GM18951 (cell line): Measurements from ENCODE around the gene PLEKHG4B.
A peak's percentile ranks its signal among the peaks of the same experiment; 100 is the strongest.
"Not testable (repeated sequence)": the region's sequence is repeated elsewhere in the genome, so short reads cannot be mapped to it uniquely, and the experiment has no call there.

ENCODE experiments used
- POLR2A ChIP-seq: IDR thresholded peaks from 4 replicates; pipeline ENCODE4 v1.6.1; 2011; ENCODE audit warnings: mild to moderate bottlenecking; ENCODE audit not compliant: insufficient read length, insufficient read depth; ENCODE audit errors: extremely low read depth
- in situ Hi-C: fragments of 300-500 bp; cut with MboI; formaldehyde crosslinking; loops from one replicate; pipeline ENCODE4 v1.12.0; 2022; ENCODE audit warnings: low sequenced_read_pairs, mixed read lengths, inconsistent platforms; ENCODE audit not compliant: unreplicated experiment

PLEKHG4B gene

DNA sequence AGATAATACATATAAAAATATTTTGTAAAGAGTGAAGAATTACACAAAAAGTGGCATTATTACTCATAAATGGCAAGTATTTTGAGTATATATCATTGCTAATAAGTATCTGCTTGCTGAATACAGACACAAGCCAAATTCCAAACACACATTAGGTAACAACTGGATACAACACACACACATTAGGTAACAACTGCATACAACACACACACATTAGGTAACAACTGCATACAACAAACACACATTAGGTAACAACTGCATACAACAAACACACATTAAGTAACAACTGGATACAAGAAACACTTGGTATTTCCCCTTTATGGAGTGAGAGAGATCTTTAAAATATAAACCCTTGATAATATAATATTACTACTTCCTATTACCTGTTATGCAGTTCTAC is 112.5 kb downstream of the PLEKHG4B start:
- TF ChIP-seq POLR2A, result no peak
- in situ Hi-C loops, result no loop called here

DNA sequence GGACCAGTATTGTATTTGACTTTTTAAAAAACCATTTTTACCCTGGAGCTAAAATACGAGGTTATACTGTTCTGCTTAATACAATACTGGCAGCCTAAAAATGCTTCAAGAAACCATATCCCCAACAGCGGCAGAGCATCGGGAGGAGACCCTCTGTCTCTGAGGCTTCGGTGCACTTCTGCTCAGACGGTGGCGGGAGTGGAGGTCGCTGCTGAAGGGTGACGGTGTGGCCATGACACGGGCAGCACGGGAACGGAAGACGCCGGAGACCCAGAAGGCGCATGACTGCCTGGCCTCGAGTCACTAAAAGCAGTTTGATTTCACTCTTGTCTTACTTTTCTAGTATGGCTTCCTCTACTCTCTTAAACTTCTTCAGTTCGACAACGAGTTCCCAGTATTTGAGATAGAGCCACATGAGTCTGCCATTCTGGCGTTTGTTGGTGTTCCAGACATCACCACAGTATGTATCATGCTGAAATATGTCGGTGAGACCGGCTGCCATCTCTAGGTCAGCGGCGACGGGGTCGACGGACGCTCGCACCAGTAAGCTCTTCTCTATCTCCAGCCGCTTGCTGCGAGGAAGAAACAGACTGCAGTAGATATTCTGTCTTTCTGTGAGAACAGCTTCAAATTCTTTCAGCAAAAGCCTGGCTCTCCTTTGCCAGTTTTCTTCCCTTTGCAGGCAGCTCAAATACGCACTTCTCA is 113.2 kb downstream of the PLEKHG4B start:
- in situ Hi-C loops, result no loop called here
- no peak for TF ChIP-seq POLR2A

DNA sequence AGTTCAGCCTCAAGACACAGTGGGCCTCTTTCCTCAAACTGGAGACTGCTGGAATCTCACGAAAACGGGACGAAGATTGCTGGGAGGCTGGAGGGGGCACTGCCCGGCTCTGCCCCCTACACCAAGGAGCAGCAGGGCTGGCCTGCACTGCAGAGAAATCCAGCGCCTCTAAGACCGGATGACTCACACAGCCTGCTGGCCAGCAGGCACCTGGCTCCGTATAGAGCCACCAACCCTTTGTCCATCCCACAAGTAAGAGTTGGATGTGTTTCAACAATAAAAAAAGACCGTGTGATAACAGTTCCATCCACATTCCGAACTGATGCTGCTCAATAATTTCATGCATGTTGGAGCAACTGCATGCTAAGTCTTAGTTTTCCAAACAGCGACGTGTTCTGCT is 114.4 kb downstream of the PLEKHG4B start:
- TF ChIP-seq POLR2A, result no peak
- in situ Hi-C loops, result no loop called here

DNA sequence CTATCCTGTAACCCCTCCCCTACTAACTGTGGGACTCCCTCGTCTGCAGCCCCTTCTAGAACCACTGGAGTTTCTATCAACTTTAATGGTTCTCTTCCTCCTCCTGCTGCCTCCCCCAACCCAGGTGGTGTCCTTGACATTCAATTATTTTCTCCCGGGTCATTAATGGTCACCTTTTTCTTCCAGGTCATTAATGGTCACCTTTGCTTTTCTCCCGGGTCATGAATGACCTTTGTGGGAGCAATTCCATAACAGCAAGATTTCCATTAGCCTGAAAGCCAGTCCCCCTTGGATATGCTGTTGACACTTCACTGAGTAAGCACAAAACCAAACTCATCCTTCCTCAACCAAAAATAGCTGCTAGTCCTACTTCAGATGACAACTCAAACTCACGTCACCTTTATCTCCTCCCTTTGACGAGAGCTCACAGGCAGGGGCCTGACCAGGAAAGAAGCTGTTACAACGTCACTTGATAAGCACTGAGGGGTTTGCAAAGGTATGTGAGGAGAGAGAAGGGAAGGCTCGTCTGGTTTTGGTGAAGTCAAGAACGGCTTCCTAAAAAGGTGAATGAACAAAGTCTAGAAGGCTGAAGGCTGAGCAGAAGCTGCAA is 115.1 kb downstream of the PLEKHG4B start:
- in situ Hi-C loops, result no loop called here
- no peak for TF ChIP-seq POLR2A

DNA sequence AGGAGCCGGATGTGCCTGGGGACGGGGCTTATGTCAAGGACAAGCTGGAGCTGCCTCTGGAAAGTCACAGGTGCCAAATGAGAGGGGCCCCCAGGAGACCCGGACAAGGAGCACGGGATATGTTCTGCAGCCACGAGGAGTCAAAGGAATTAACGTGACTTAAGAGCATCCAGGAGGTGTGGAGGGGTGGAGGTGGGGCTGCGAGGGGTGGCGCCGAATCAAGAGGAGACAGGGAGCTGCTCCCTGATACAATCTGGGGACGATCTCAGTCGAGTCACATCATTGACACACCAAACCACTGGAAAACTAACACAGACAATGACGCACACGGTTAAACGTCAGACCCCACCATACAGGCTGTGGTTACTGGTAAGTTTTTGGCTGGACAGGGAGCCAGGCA is 115.6 kb downstream of the PLEKHG4B start:
- TF ChIP-seq POLR2A, result no peak

DNA sequence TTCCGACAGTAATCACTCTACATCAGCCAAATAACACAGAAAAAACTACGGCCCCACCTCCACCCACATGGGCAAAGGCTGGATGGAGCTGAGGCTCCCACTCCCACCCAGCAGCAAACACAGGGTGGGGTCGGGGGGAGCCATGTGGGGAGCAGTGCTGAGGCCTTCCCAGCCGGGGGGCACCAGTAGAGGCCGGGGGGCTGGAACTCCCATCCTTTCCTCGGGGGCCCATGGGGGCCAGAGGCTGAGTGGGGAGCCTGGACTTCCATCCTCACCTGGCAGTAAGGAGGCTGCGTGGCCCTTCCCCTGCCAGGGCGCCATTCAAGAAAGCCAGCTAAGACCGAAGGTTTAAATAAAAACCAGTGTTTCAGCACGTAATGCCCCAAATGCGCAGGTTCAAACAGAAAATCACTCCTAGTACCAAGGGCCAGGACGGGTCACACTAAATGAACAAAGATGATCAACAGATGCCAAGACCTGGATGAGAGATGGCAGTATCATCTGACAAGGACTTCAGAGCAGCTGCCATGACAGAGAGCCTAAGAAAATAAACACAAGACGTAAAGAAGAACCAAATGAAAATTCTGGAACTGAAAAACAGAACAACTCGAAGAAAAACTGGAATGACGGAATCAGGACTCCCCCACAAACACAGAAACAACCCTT is 116.6 kb downstream of the PLEKHG4B start:
- in situ Hi-C loops, result no loop called here
- TF ChIP-seq POLR2A, result no peak

More for the DNA sequence above, 115.6 kb downstream of the PLEKHG4B start:
- in situ Hi-C loops, result no loop called here

DNA sequence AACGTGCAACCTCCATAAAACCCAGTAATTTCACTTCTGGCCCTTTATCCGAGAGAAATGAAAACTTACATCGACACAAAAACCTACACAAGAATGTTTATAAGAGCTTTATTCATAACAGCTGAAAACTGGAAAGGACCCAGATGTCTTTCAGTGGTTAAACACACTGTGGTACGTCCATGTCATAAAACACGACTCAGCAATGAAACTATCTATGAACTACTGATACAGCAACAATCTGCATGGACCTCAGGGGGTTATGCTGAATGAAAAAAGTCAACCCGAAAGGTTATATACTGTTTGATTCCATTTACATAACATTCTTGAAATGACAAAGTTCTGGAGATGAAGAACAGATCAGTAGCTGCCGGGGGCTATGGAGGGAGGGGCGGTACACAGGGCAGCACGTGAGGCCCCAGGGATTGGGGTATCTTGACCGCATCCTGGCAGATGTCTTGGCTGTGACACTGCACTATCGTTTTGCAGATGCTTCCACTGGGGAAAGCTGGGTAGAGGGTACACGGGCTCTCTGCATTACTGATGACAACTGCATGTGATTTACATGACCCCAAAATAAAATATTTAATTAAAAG is 121.9 kb downstream of the PLEKHG4B start:
- no peak for TF ChIP-seq POLR2A
- in situ Hi-C loops, result no loop called here

DNA sequence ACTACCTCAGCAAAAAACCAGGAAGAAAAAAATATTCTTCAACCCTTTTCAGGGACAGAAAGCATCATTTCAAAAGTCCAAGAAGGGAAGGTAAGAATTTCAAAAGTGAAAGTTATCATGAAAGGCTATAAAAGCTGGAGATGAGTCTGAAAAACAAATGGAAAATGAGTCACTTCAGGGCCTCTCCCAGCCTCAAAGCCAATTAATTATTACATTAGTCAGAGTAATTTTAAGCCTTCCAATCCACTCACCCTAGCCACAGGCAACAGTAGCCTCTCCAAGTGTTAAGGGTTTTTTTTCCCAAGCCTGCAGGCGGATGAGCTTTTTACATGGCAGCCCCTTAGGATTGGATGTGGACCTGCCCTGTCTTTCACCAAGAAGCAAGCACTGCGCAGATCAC is 123.3 kb downstream of the PLEKHG4B start:
- in situ Hi-C loops, result not testable (repeated sequence)

DNA sequence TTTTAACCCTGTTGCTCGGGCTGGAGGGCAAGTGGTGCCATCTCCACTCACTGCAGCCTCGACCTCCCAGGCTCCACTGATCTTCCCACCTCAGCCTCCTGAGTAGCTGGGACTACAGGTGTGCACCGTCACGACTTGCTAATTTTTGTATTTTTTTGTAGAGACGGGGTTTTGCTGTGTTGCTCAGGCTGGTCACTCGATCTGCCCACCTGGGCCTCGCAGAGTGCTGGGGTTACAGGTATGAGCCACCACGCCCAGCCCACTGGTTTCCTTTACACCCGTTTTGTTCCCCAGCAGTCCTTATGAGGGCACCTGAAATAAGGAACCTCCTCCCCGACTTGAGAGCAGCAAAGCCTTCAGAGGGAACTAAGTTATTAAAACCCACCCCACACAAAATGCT is 124.1 kb downstream of the PLEKHG4B start:
- in situ Hi-C loops, result not testable (repeated sequence)

DNA sequence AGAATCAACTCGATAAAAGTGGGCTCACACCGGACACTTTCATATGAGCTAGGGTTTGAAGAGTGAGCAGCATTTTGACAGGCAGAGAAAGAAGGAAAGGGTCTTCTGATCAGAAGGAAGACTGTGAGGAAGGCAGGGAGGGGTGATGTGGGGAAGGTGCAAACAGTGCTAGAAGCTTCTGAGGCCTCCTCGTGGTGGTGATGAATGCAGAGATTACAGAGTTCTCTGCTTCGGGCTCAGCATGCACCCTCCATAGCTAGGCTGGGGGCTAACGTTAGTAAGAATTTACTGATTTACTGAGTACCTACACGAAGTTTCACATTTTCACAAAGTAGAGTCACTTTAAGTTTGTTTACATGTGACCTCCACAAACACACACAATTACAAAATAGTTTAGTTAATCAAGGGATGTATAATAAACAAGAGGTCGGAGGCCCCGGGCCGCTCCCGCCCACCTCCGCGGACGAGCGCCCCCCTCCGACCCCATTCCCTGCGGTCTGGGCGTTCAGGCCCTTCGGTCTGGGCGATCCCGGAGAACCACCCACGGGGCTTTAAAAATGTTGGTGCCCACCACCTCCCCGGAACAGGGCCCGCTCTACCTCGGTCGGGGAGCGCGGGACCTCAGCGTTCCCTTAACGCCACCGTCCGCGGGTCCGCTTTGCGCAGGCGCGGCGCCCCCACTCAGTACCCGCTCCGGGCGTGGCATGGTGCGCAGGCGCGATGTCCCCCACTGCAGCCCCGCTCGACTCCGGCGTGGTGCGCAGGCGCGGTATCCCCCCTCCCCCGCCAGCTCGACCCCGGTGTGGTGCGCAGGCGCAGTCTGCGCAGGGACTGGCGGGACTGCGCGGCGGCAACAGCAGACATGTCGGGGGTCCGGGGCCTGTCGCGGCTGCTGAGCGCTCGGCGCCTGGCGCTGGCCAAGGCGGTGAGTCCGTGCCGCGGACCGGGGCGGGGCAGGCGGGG is 125.8 kb downstream of the PLEKHG4B start, which contains the start of the genes CCDC127 and SDHA:
Gene CCDC127, minus strand, starts transcription at position 660 of the 963 bp plus-strand sequence. CDS start 1,304 bp downstream, outside the sequence.
Gene SDHA, plus strand, starts transcription at position 827 of the 963 bp plus-strand sequence. Its CDS starts 36 bp downstream, at position 863.
- in situ Hi-C loops, result not testable (repeated sequence)
- TF ChIP-seq POLR2A, result peak; percentile 88

DNA sequence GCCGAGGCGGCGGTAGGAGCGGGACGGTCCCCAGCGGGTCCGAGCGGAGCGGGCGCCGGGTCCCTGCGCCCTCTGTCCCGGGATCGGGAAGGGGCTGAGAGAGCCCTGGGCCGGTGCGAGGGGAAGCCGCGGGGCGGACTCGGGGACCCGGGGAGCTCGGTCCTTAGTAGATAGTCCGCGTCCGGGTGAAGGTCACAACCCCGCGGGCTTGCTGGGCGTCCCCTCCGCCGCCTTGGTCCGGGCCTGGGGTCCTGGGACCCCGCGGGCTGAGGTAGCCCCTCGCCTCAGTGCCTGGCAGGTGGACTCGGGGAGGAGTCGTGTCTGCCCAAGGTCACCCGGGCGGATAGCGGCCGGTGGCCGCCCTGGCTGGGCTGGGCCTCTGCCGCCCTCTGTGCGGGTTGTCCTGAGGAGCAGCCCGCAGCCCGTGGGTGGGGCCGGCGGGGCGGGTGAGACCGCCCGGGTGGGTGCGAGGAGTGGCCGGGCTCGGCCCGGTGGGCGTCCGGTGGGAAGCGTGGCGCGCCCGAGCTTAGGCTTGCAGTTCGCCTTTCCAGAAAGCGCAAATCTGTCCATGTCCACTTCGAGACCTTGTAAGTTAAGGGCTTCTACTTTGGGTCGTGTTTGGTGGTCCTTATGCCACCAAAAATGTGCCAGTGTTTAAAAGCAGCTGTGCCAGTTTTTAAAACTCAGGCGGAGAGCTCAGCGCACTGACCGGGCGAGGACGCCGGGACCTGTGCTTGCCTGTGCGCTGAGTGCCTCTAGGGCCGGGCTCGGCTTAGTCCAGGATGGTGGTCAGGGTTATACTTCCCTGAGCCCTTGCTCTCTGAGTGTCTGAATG is 126.7 kb downstream of the PLEKHG4B start:
- in situ Hi-C loops, result no loop called here
- no peak for TF ChIP-seq POLR2A

DNA sequence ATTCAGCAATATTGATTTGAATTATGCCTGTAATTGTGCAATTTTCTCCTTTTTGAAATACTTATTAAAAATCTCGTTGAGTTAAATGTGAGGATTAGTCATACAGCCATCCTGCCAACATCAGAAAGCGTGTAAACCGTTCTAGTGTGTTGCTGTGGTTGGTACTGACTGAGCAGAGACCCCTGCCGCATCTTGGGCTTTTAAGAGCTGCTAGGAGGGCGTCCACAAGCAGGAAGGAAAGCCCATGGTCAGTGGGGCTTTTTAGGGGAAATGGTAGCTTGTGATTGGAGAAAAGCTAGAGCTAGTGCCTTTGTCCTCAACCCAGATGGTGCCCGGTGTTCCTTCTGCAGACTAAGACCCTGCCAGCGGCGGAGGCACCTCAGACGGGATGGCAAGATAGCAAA is 127.5 kb downstream of the PLEKHG4B start:
- no peak for TF ChIP-seq POLR2A
- in situ Hi-C loops, result no loop called here
